ENCODE measurements around the gene ZNF239.

Gene ZNF239

DNA sequence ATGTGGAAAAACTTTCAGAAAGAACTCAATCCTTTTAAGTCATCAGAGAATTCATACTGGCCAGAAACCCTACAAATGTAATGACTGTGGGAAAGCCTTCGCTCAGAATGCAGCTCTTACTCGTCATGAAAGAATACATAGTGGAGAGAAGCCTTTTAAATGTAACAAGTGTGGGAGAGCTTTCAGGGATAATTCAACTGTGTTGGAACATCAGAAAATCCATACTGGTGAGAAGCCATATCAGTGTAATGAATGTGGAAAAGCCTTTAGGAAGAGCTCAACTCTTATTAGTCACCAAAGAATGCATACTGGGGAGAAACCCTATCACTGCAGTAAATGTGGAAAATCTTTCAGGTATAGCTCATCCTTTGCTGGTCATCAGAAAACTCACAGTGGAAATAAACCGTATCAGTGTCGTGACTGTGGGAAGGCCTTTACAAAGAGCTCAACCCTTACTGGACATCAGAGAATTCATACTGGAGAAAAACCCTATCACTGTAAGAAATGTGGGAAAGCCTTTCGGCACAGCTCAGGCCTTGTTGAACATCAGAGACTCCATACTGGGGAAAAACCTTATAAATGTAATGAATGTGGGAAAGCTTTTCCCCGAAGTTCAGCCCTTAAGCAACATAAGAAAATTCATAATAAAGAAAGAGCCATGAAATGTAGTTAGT, 42.4 kb upstream of the ZNF239 start:
- Histone ChIP-seq H3K4me2 (ENCODE audit: low read length) (no peak overlapping the region), H3K79me2 (ENCODE audit: low read length) (no peaks in the 10 kb centered on the region), H4K20me1 (ENCODE audit: insufficient read depth, low read length) (no peaks in the 10 kb centered on the region), H3K9ac (ENCODE audit: low read length) (no peak overlapping the region), H2AFZ (ENCODE audit: low read depth, low read length) (no peak overlapping the region), H3K36me3 (replicated peaks; ENCODE audit: low read depth, low read length) (peaks cover 45% of the 10 kb centered on the region), H3K27me3 (ENCODE audit: low read depth, low read length) (no peaks in the 10 kb centered on the region), H3K9me3 (ENCODE audit: insufficient read depth, low read length) (peaks cover 7% of the 10 kb centered on the region), H3K4me1 (ENCODE audit: low read length) (no peaks in the 10 kb centered on the region), H3K4me3 (ENCODE audit: low read length) (no peak overlapping the region), H3K27ac (ENCODE audit: low read length) (no peak overlapping the region)
- TF ChIP-seq CTCF (IDR thresholded peaks at IDR 0.05; ENCODE audit: low read depth, low read length), result no peak
- no peak for TF ChIP-seq EZH2phosphoT487 (IDR thresholded peaks at IDR 0.05; ENCODE audit: low read depth)

DNA sequence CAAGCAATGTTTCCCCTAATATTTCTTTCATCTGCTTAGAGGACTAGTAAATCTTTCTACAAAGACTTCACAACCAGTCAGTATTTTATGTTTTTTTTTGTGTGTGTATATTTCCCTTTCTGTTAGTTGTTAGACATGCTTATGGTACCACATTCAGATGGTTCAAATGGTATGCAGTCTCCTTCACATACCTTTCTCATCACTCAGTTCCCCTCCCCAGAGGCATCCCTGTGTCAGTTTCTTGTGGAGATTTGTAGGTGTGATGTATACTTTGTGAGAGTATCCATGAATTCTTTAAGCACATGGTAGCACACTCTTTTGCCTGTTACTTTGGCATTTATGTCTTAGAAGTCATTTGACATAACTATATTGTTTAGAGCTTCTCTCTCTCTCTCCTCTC, 36.2 kb upstream of the ZNF239 start:
- no peaks in the 10 kb centered on the region for H4K20me1 ChIP-seq (ENCODE audit: insufficient read depth, low read length)

GRCh38 chr10:43607199-43607573, 32.8 kb upstream of the ZNF239 start:
- Histone ChIP-seq H2AFZ (ENCODE audit: low read depth, low read length) (0 out of 2 replicates have a peak overlapping the region, but pooled peaks have one; percentile 89), H3K27me3 (ENCODE audit: low read depth, low read length) (no peaks in the 10 kb centered on the region), H3K79me2 (ENCODE audit: low read length) (peaks cover 5% of the 10 kb centered on the region; the same call in 1 of the 2 replicates), H3K27ac (ENCODE audit: low read length) (no peak overlapping the region), H3K4me1 (ENCODE audit: low read length) (peaks cover 4% of the 10 kb centered on the region; the same call in 1 of the 2 replicates), H4K20me1 (ENCODE audit: insufficient read depth, low read length) (no peaks in the 10 kb centered on the region), H3K4me2 (ENCODE audit: low read length) (peak overlapping the region; percentile 66), H3K4me3 (ENCODE audit: low read length) (peak overlapping the region; percentile 91), H3K36me3 (replicated peaks; ENCODE audit: low read depth, low read length) (peaks cover 14% of the 10 kb centered on the region), H3K9ac (ENCODE audit: low read length) (peak overlapping the region; percentile 71; the same call in 1 of the 2 replicates), H3K9me3 (ENCODE audit: insufficient read depth, low read length) (no peaks in the 10 kb centered on the region)
- no peak for TF ChIP-seq EZH2phosphoT487 (IDR thresholded peaks at IDR 0.05; ENCODE audit: low read depth)
- TF ChIP-seq CTCF (IDR thresholded peaks at IDR 0.05; ENCODE audit: low read depth, low read length), result no peak

More for the DNA sequence above, 36.2 kb upstream of the ZNF239 start:
- H3K79me2 ChIP-seq (ENCODE audit: low read length), result peaks cover 5% of the 10 kb centered on the region; the same call in 1 of the 2 replicates
- no peaks in the 10 kb centered on the region; the same call in 1 of the 2 replicates for H3K9me3 ChIP-seq (ENCODE audit: insufficient read depth, low read length)
- TF ChIP-seq CTCF (IDR thresholded peaks at IDR 0.05; ENCODE audit: low read depth, low read length) (no peak), EZH2phosphoT487 (IDR thresholded peaks at IDR 0.05; ENCODE audit: low read depth) (no peak)
- H3K27ac ChIP-seq (ENCODE audit: low read length), result no peak overlapping the region
- no peak overlapping the region for H3K9ac ChIP-seq (ENCODE audit: low read length)
- H3K36me3 ChIP-seq (replicated peaks; ENCODE audit: low read depth, low read length), result peaks cover 35% of the 10 kb centered on the region
- peaks cover 4% of the 10 kb centered on the region; the same call in 1 of the 2 replicates for H3K4me1 ChIP-seq (ENCODE audit: low read length)
- H3K4me2 ChIP-seq (ENCODE audit: low read length), result no peak overlapping the region
- H2AFZ ChIP-seq (ENCODE audit: low read depth, low read length), result no peak overlapping the region
- no peaks in the 10 kb centered on the region for H3K27me3 ChIP-seq (ENCODE audit: low read depth, low read length)
- no peak overlapping the region for H3K4me3 ChIP-seq (ENCODE audit: low read length)

DNA sequence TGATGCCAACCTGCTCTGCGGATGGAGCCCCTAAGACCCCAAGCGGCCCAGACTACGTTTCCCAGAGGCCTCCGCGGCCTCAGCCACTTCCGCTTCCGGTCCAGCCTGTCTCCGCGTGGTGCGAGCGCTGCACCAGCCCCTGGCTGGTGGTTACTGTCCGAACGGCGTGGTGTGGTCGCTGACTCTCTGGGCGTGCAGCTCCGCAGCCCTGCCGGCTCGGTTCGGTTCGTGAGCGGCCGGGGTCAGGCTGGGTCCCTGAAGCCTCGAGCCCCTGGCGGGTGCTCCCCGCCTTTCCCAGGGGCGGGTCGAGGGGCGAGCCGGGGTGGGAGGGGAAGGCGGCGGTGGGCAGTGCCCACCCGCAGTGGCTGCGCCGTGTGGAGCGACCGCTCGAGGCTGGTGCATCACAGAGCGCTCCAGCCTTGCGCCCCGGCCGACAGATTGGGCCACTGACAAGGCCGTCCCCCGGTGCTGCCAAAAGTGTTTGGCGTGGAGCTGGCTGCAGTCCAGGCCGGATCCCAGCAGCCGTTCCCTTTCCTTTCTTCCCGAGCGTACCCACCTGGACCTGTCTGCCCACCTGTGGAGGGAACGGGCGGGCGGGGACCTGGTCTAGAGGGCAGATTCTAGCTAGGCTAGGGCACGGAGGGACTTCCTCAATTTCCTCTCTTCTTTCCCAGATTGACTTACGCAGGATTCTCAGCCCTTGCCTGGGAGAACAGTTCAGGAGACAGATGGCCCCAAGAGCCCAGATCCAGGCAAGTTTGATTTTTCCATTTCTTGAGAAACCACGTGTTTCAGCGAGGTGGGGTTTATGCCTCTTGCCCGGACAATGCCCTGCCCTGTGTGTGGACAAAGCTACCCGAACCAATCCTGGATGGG, 32.1 kb upstream of the ZNF239 start, which contains the start of gene ZNF485:
Gene ZNF485, plus strand, starts transcription at position 116 of the 876 bp plus-strand sequence. Its CDS starts 613 bp downstream, at position 729.
- H3K4me3 ChIP-seq (ENCODE audit: low read length), result peak within 1 kb of the TSS; percentile 91
- H3K79me2 ChIP-seq (ENCODE audit: low read length), result peaks cover 5% of the 10 kb centered on the region; the same call in 1 of the 2 replicates
- peak within 1 kb of the TSS; percentile 89; the same call in 1 of the 2 replicates for H2AFZ ChIP-seq (ENCODE audit: low read depth, low read length)
- no peak within 1 kb of the TSS for H3K27ac ChIP-seq (ENCODE audit: low read length)
- TF ChIP-seq CTCF (IDR thresholded peaks at IDR 0.05; ENCODE audit: low read depth, low read length) (no peak), EZH2phosphoT487 (IDR thresholded peaks at IDR 0.05; ENCODE audit: low read depth) (no peak)
- H3K9me3 ChIP-seq (ENCODE audit: insufficient read depth, low read length), result no peaks in the 10 kb centered on the region
- H3K36me3 ChIP-seq (replicated peaks; ENCODE audit: low read depth, low read length), result peaks cover 9% of the 10 kb centered on the region
- H4K20me1 ChIP-seq (ENCODE audit: insufficient read depth, low read length), result no peaks in the 10 kb centered on the region
- H3K9ac ChIP-seq (ENCODE audit: low read length), result peak within 1 kb of the TSS; percentile 71
- peak within 1 kb of the TSS; percentile 66 for H3K4me2 ChIP-seq (ENCODE audit: low read length)
- H3K4me1 ChIP-seq (ENCODE audit: low read length), result peaks cover 4% of the 10 kb centered on the region; the same call in 1 of the 2 replicates
- H3K27me3 ChIP-seq (ENCODE audit: low read depth, low read length), result no peaks in the 10 kb centered on the region
